Panc1 (cell line): Measurements from ENCODE around the gene ING1. TPM values are rescaled to one million over a fixed set of nuclear protein-coding genes. Genes with fewer than 3 reads are reported as not detected.

Experiments used
- ATAC-seq: fragments of 200-7000 bp; cut with Tn5 transposase; 2 replicates; pipeline ENCODE4 v1.9.1; 2020; ENCODE audit warnings: mild to moderate bottlenecking, moderate library complexity
- BruUV-seq: library from RNA; stranded (reverse); fragments of 400-500 nt; replicated peaks from 2 replicates; lab custom pipeline; 2021; lab: Mats Ljungman, UMichigan
- CTCF ChIA-PET: fragments of 300-600 bp; sonication (Branson Sonifier 250); formaldehyde crosslinking; loops from one replicate; lab custom pipeline; 2022; ENCODE audit warnings: antibody characterized with exemption; lab: Charles Lee
- POLR2A ChIA-PET: fragments of 300-600 bp; sonication (Branson Sonifier 250); formaldehyde crosslinking; loops from one replicate; lab custom pipeline; 2022; ENCODE audit warnings: antibody characterized with exemption; lab: Charles Lee
- DNase-seq: peaks from one replicate; pipeline ENCODE4 v3.0.0-alpha.2; 2010; ENCODE audit warnings: low read depth, low spot score
- H3K27ac ChIP-seq: 2 replicates; pipeline ENCODE4 v1.5.1; 2011; ENCODE audit warnings: mild to moderate bottlenecking, low read length, inconsistent platforms
- H3K27me3 ChIP-seq: fragments of 200-500 bp; sonication (Bioruptor generic); 2 replicates; pipeline ENCODE4 v1.6.0; 2014; ENCODE audit warnings: low read length, inconsistent platforms; ENCODE audit not compliant: control insufficient read depth, insufficient read depth
- H3K36me3 ChIP-seq: fragments of 200-500 bp; sonication (Bioruptor generic); 2 replicates; pipeline ENCODE4 v1.5.1; 2014; ENCODE audit warnings: inconsistent platforms, mild to moderate bottlenecking, low read length, moderate library complexity; ENCODE audit not compliant: control insufficient read depth, insufficient read depth
- H3K4me1 ChIP-seq: 2 replicates; pipeline ENCODE4 v1.5.1; 2011; ENCODE audit warnings: inconsistent platforms, mild to moderate bottlenecking, low read length, moderate library complexity; ENCODE audit not compliant: control insufficient read depth, insufficient read depth
- H3K4me3 ChIP-seq, 2 experiments: 2 replicates each; pipeline ENCODE4 v1.5.1; 2011 to 2012; ENCODE audit warnings: low read depth in 2 of 2, low read length in 2 of 2, mild to moderate bottlenecking in 2 of 2, inconsistent platforms in 1 of 2, moderate library complexity in 1 of 2
- H3K9me3 ChIP-seq: fragments of 200-500 bp; sonication (Bioruptor generic); 2 replicates; pipeline ENCODE4 v1.5.1; 2014; ENCODE audit warnings: low read depth, mild to moderate bottlenecking, inconsistent platforms, low read length, moderate library complexity; ENCODE audit not compliant: control insufficient read depth, insufficient read depth
- CTCF ChIP-seq: fragments of 450-650 bp; IDR thresholded peaks from 2 replicates; pipeline ENCODE4 v1.5.1; 2017; ENCODE audit warnings: mild to moderate bottlenecking
- POLR2AphosphoS5 ChIP-seq: IDR thresholded peaks from 2 replicates; pipeline ENCODE4 v1.6.1; 2012; ENCODE audit warnings: mild to moderate bottlenecking, low read depth, low read length, moderate library complexity
- REST ChIP-seq, 2 experiments: IDR thresholded peaks; 2 replicates each; pipeline ENCODE4 v1.6.1; 2011 to 2012; ENCODE audit warnings: low read depth in 2 of 2, control low read depth in 1 of 2, low read length in 1 of 2, mild to moderate bottlenecking in 1 of 2, moderate library complexity in 1 of 2; ENCODE audit not compliant: insufficient read depth in 1 of 2
- SIN3A ChIP-seq: IDR thresholded peaks from 2 replicates; pipeline ENCODE4 v1.6.1; 2012; ENCODE audit warnings: low read depth, mild to moderate bottlenecking, low read length, moderate library complexity, borderline replicate concordance; ENCODE audit not compliant: insufficient read depth
- TCF7L2 ChIP-seq: IDR thresholded peaks from 2 replicates; pipeline ENCODE4 v1.6.1; 2011; ENCODE audit warnings: mild to moderate bottlenecking, low read depth, low read length, inconsistent platforms
- in situ Hi-C: cut with HindIII; loops from 2 replicates; pipeline ENCODE4 v1.10.0; 2016; ENCODE audit warnings: low sequenced_read_pairs, low pct_unique_long_range_greater_than_20kb
- intact Hi-C: fragments of 100-400 bp; cut with micrococcal nuclease; formaldehyde crosslinking; loops from one replicate; pipeline ENCODE4 v1.10.0; 2022; ENCODE audit not compliant: unreplicated experiment
- total RNA-seq: library from RNA; stranded (reverse); gene quantifications from one replicate; pipeline ENCODE4 v1.2.1, GENCODE V29; 2021; ENCODE audit not compliant: unreplicated experiment

Gene ING1
- total RNA-seq, 1 experiment from 2014 or later, result 9.2 TPM

- Histone ChIP-seq H3K9me3 (no peaks in the 10 kb centered on the region), H3K36me3 (no peaks in the 10 kb centered on the region), H3K4me1 (no peaks in the 10 kb centered on the region; the same call in 1 of the 2 replicates), H3K27me3 (no peaks in the 10 kb centered on the region), H3K27ac (no peak overlapping the region), H3K4me3 (no peak overlapping the region)
- ChIA-PET POLR2A (no interaction called here), CTCF (no interaction called here)
- BruUV-seq, result no TSS peak
- TF ChIP-seq CTCF, result no peak
- no peak for TF ChIP-seq REST (IDR thresholded peaks at IDR 0.05; ENCODE audit: insufficient read depth in 1 of 2, low read depth in 2 of 2, low read length in 1 of 2)
- TF ChIP-seq POLR2AphosphoS5, result no peak
- TF ChIP-seq SIN3A, result no peak
- no peak for TF ChIP-seq TCF7L2
- no peak for DNase-seq
- in situ Hi-C loops (no loop called here), intact Hi-C loops (no loop called here)
- ATAC-seq, result no peak
These were observed 29.6 kb upstream of the ING1 start for GRCh38 chr13:110683921-110684320.

- DNase-seq, result no peak
- Histone ChIP-seq H3K27me3 (no peaks in the 10 kb centered on the region), H3K4me3 (no peak overlapping the region), H3K27ac (no peak overlapping the region), H3K4me1 (no peaks in the 10 kb centered on the region; the same call in 1 of the 2 replicates), H3K36me3 (no peaks in the 10 kb centered on the region), H3K9me3 (no peaks in the 10 kb centered on the region)
- in situ Hi-C loops (no loop called here), intact Hi-C loops (no loop called here)
- no TSS peak for BruUV-seq
- no peak for TF ChIP-seq SIN3A
- ATAC-seq, result no peak
- CTCF ChIA-PET, result no interaction called here
- POLR2A ChIA-PET, result no interaction called here
These were observed 29.0 kb upstream of the ING1 start for GRCh38 chr13:110684388-110685056.

- BruUV-seq, result no TSS peak
- in situ Hi-C loops, result no loop called here
- POLR2A ChIA-PET, result no interaction called here
These were observed 28.0 kb upstream of the ING1 start for GRCh38 chr13:110685305-110686020.

More at GRCh38 chr13:110685305-110686020, 28.0 kb upstream of the ING1 start:
- H3K27ac ChIP-seq, result no peak overlapping the region
- H3K27me3 ChIP-seq, result no peaks in the 10 kb centered on the region
- no peaks in the 10 kb centered on the region for H3K9me3 ChIP-seq
- no peak for TF ChIP-seq CTCF
- no peak for TF ChIP-seq POLR2AphosphoS5
- TF ChIP-seq REST (IDR thresholded peaks at IDR 0.05; ENCODE audit: insufficient read depth in 1 of 2, low read depth in 2 of 2, low read length in 1 of 2), result no peak
- no peak for TF ChIP-seq TCF7L2
- TF ChIP-seq SIN3A, result no peak
- intact Hi-C loops, result no loop called here
- ATAC-seq (no peak), DNase-seq (no peak)
- H3K4me3 ChIP-seq, result no peak overlapping the region
- no peaks in the 10 kb centered on the region for H3K4me1 ChIP-seq
- H3K36me3 ChIP-seq, result no peaks in the 10 kb centered on the region
- CTCF ChIA-PET, result no interaction called here
